ENCODE measurements around the gene CCNE1. TPM values are rescaled to one million over a fixed set of nuclear protein-coding genes. Genes with fewer than 3 reads are reported as not detected.

Gene CCNE1
- total and polyA plus RNA-seq, 2 of the 13 experiments (the other 11 are each of a cell fraction or from before 2014, with no cell fraction given), result 16.0 to 50.6 TPM

DNA sequence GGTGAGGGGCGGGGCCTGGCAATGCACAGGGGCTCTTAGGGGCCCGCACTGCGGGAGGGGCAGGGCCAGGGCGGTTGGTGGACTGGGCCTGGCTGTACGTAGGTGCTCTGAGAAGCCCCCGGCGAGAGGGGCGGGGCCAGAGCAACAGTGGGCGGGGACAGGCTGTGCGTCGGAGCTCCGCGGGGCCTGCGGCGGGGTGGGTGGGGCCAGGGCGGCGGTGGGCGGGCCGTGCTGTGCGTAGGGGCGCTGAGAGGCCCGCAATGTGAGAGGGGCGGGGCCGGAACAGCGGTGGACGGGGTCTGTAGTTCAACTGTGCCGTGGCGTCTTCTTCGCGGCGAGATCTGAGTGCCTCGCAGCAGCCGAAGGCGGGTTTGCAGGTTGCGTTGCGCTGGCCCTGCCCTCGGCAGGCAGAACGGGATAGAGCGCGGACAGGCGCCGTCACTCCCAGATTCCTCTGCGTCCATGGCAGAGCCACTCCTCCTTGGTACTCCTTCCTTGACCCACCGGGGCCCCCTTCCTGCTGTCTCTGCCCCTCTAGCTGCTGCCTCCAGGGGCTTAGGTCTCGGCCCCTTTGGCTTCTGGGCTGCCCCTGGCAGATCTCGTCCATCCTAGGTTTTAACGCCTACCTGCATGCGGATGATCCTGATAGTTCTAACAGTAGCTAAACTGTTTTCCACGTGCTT, 33.2 kb downstream of the CCNE1 start (continued):
- TF ChIP-seq ZNF18 (CRISPR knock-in tag; IDR thresholded peaks at IDR 0.05; ENCODE audit: insufficient replicate concordance) (peak; percentile 39), SRF (IDR thresholded peaks at IDR 0.05; ENCODE audit: low read depth, low read length) (no peak), MEIS2 (CRISPR knock-in tag; IDR thresholded peaks at IDR 0.05) (no peak), STAT5B (CRISPR knock-in tag; IDR thresholded peaks at IDR 0.05) (no peak), PTBP1 (IDR thresholded peaks at IDR 0.05; ENCODE audit: low read depth, low read length, poor library complexity, severe bottlenecking) (no peak), ZFAT (CRISPR knock-in tag; conservative IDR thresholded peaks at IDR 0.05) (no peak), ZSCAN30 (CRISPR knock-in tag; IDR thresholded peaks at IDR 0.05) (no peak), JUNB (CRISPR knock-in tag; IDR thresholded peaks at IDR 0.05; ENCODE audit: borderline replicate concordance) (no peak), RERE (CRISPR knock-in tag; IDR thresholded peaks at IDR 0.05; ENCODE audit: low read depth) (no peak), HDAC1 (CRISPR knock-in tag; IDR thresholded peaks at IDR 0.05) (peak; percentile 69), SAP130 (CRISPR knock-in tag; IDR thresholded peaks at IDR 0.05; ENCODE audit: low read depth) (peak; percentile 69), SP4 (CRISPR knock-in tag; IDR thresholded peaks at IDR 0.05) (peak; percentile 87), JARID2 (CRISPR knock-in tag; IDR thresholded peaks at IDR 0.05; ENCODE audit: insufficient replicate concordance) (no peak), NFKB2 (CRISPR knock-in tag; IDR thresholded peaks at IDR 0.05; ENCODE audit: borderline replicate concordance) (peak; percentile 68; the same call in 1 of the 2 replicates), CENPT (CRISPR knock-in tag; IDR thresholded peaks at IDR 0.05; ENCODE audit: low read depth) (no peak)
- TF ChIP-seq, protein P1, sequence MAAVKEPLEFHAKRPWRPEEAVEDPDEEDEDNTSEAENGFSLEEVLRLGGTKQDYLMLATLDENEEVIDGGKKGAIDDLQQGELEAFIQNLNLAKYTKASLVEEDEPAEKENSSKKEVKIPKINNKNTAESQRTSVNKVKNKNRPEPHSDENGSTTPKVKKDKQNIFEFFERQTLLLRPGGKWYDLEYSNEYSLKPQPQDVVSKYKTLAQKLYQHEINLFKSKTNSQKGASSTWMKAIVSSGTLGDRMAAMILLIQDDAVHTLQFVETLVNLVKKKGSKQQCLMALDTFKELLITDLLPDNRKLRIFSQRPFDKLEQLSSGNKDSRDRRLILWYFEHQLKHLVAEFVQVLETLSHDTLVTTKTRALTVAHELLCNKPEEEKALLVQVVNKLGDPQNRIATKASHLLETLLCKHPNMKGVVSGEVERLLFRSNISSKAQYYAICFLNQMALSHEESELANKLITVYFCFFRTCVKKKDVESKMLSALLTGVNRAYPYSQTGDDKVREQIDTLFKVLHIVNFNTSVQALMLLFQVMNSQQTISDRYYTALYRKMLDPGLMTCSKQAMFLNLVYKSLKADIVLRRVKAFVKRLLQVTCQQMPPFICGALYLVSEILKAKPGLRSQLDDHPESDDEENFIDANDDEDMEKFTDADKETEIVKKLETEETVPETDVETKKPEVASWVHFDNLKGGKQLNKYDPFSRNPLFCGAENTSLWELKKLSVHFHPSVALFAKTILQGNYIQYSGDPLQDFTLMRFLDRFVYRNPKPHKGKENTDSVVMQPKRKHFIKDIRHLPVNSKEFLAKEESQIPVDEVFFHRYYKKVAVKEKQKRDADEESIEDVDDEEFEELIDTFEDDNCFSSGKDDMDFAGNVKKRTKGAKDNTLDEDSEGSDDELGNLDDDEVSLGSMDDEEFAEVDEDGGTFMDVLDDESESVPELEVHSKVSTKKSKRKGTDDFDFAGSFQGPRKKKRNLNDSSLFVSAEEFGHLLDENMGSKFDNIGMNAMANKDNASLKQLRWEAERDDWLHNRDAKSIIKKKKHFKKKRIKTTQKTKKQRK (IDR thresholded peaks at IDR 0.05; ENCODE audit: low read length), result no peak
- TF ChIP-seq, protein P2, sequence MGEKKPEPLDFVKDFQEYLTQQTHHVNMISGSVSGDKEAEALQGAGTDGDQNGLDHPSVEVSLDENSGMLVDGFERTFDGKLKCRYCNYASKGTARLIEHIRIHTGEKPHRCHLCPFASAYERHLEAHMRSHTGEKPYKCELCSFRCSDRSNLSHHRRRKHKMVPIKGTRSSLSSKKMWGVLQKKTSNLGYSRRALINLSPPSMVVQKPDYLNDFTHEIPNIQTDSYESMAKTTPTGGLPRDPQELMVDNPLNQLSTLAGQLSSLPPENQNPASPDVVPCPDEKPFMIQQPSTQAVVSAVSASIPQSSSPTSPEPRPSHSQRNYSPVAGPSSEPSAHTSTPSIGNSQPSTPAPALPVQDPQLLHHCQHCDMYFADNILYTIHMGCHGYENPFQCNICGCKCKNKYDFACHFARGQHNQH (CRISPR knock-in tag; IDR thresholded peaks at IDR 0.05), result peak; percentile 69
